Urothelium cell line (cell line): ENCODE data around the gene LASP1.
"Not testable (repeated sequence)": the region's sequence is repeated elsewhere in the genome, so short reads cannot be mapped to it uniquely, and the experiment has no call there.

Experiments used
- DNase-seq: peaks from one replicate; pipeline ENCODE4 v3.0.0; 2011; ENCODE audit warnings: low spot score, mixed read lengths
- FAIRE-seq: peaks from 2 replicates; lab custom pipeline; 2011; peaks lifted over from hg19 to GRCh38; lab: Jason Lieb, UNC

The LASP1 gene

GRCh38 chr17:38922538-38923297 lies 52.9 kb downstream of the LASP1 start:
- FAIRE-seq (no peak), DNase-seq (no peak)

- FAIRE-seq, result no peak
- no peak for DNase-seq
Measured at GRCh38 chr17:38925263-38925995, 55.6 kb downstream of the LASP1 start, which contains the start of gene LASP1NB. Gene LASP1NB (plus strand): TSS chr17:38925614.

GRCh38 chr17:38926293-38927070 lies 56.6 kb downstream of the LASP1 start:
- FAIRE-seq, result no peak
- no peak for DNase-seq

DNA sequence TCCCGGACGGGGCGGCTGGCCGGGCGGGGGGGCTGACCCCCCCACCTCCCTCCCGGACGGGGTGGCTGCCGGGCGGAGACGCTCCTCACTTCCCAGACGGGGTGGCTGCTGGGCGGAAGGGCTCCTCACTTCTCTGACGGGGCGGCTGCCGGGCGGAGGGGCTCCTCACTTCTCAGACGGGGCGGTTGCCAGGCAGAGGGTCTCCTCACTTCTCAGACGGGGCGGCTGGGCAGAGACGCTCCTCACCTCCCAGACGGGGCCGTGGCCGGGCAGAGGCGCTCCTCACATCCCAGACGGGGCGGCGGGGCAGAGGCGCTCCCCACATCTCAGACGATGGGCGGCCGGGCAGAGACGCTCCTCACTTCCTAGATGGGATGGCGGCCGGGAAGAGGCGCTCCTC lies 60.9 kb downstream of the LASP1 start:
- not testable (repeated sequence) for DNase-seq, FAIRE-seq

DNA sequence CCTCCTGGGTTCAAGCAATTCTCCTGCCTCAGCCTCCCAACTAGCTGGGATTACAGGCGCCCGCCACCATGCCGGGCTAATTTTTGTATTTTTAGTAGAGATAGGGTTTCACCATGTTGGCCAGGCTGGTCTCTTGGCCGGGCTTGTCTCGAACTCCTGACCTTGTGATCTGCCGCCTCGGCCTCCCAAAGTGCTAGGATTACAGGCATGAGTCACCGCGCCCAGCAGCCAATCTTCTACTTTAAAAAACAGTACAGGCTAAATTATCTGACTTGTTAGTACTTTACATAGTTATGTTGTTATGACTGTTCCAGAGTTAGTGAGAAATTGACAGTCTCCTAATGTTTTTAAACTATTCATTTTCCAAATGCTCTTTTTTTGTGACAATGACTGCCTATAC lies 64.1 kb downstream of the LASP1 start:
- DNase-seq, FAIRE-seq: not testable (repeated sequence)

DNA sequence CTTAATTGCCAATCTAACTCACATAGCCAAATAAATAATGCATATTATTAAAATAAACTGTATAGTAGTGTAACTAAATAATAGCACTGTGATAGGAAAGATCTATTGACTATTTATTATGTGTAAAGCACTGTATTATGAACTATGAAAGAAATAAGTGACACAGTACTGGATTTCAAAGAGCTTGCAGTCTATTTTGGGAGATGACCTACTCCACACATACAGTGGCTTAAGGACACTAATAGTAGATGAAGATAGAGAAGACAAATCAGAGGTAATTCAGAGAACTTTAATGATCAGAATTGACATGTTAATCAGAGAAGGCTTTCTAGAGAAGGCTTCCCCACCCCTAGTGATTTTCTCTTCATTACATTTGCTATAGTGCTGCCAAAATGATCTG lies 70.1 kb downstream of the LASP1 start:
- DNase-seq, result no peak
- FAIRE-seq, result no peak

GRCh38 chr17:38940404-38940803 lies 70.5 kb downstream of the LASP1 start:
- no peak for FAIRE-seq
- DNase-seq, result no peak

DNA sequence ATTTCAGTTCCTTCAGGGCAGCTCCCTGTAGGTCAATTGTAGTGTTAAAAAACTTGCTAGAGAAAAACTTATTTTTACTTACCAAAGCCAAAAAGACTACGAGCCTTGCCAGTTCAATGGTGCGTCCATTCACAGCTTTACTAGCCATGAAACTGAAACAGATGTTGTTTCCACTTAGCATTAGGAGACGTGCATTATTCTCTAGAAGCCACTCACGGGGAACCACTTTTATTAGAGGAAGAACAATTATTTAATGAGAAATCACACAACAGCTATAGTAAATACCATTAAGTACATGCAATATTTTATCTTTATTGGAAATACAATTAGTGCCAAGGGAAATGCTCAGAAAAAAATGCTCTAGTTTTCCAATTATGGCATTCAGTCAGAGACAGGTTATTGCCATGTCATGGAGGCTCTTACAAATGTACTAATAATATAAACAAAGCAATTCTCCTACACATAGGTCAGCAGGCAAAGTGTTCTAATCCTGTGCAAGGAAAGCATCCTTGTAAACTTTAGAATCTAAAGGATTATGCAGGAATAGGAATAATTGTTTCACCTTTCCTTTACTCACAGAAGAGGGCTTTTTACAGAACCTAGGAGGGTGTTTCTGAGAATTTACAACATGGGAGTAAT lies 73.0 kb downstream of the LASP1 start:
- no peak for DNase-seq
- FAIRE-seq, result no peak

- DNase-seq (no peak), FAIRE-seq (no peak)
Measured at GRCh38 chr17:38943607-38944006, 73.7 kb downstream of the LASP1 start.

GRCh38 chr17:38947189-38947588 lies 77.3 kb downstream of the LASP1 start:
- DNase-seq (no peak), FAIRE-seq (no peak)

- not testable (repeated sequence) for FAIRE-seq
Measured at GRCh38 chr17:38953800-38954199, 83.9 kb downstream of the LASP1 start.

DNA sequence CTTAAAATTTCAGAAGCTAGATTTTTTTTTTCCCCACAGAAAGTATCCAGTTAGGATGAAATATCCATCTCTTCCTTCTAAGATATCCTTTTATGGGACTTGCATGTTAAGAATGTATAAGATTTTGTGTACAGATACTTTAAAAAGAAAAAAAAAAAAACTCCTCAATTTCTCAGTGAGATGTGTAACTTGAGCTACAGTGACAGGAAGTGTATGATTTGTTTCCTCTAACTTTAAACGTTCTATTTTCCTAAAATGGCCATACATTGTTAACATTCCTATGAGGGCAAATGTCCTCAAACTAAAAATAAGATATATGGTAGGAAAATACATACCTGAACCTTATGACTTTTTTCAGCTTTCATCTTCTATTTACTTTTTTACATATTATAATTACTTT lies 88.5 kb downstream of the LASP1 start:
- DNase-seq (no peak), FAIRE-seq (no peak)

More at GRCh38 chr17:38953800-38954199, 83.9 kb downstream of the LASP1 start:
- not testable (repeated sequence) for DNase-seq

DNA sequence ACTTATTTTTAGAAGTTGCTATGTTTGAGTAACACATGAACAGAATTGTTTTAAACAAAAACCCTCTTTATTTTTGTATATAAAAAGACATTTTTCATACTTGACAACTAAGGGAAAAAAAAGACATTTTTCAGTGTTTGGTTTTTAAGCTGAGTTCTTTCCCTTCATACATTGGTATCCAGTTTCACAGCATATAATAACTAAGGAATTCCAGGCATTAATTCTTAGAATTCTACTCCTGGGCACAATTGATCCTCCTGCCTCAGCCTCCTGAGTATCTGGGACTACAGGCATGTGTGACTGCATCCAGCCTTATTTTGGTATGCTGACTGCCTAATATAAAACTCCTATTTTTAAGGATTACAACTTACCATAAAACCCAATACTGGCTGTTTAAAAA lies 88.9 kb downstream of the LASP1 start:
- DNase-seq (no peak), FAIRE-seq (no peak)

DNA sequence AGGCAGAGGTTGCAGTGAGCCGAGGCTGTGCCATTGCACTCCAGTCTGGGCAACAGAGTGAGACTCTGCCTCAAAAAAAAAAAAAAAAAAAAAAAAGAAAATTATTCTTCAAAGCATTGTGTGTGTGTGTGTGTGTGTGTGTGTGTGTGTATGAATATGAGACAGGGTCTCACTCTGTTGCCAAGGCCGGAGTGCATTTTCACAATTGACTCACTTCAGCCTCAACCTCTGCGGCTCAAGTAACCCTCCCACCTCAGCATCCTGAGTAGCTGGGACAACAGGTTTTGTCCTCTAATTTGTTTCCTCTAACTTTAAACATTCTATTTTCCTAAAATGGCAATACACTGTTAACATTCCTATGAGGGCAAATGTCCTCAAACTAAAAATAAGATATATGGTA lies 89.7 kb downstream of the LASP1 start:
- FAIRE-seq (no peak), DNase-seq (no peak)

DNA sequence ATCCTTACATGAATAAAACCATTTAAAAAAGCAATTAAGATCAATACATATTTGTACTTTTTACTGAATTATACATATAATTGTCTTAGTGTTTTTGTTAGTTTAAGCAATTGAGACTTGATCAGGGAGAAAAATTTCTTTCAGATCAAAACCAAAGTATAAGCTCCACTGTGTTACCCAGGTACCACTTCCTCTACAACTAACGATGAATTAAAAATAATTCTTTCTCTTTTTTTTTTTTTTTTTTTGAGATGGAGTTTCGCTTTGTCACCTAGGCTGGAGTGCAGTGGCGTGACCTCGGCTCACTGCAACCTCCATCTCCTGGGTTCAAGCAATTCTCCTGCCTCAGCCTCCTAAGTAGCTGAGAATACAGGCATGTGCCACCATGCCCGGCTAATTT lies 90.5 kb downstream of the LASP1 start:
- FAIRE-seq (no peak), DNase-seq (no peak)

GRCh38 chr17:38961413-38961812 lies 91.6 kb downstream of the LASP1 start:
- FAIRE-seq, result no peak

DNA sequence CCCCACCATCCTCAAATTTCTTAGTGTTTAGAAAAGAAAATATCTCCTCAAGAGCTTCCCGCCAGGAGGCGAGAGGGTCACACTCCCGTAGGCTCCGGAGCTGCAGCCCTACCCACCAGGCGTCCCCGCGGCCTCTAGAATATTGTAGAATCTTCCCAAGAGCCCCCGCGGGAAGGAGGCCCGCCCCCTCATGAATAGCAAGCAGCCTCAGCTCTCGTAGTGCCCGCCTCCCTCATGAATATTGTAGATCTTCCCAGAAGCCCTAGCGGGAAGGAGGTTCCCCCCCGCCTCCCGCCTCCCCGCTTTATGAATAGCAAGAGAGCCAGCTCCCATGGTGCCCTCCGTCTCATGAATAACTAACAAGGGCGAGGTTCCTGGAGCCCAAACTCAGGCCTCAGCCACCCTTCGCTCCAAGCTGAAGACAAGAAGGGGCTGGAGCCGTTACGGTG lies 97.5 kb downstream of the LASP1 start, which contains the start of gene FBXO47:
Gene FBXO47 (minus strand): TSS at position 114 of the 449 bp plus-strand sequence. CDS start 4,378 bp downstream, outside the sequence.
- no peak for FAIRE-seq
- DNase-seq, result no peak

More at GRCh38 chr17:38961413-38961812, 91.6 kb downstream of the LASP1 start:
- DNase-seq, result no peak

- DNase-seq, result no peak
- no peak for FAIRE-seq
Measured at GRCh38 chr17:38969281-38969680, 99.4 kb downstream of the LASP1 start.

DNA sequence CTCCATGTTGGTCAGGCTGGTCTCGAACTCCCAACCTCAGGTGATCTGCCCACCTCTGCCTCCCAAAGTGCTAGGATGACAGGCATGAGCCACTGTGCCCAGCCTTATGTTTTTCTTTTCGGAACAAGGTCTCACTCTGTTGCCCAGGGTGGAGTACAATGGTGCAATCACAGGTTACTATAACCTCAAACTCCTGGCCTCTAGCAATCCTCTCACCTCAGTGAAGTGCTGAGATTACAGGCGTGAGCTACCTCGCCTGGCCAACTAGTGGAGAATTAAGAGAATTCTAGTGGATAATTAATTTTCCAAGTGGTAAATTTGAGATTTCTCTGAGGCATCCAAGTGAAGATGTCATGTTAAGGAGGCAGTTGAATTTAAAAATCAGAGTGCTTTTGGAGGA lies 100.3 kb downstream of the LASP1 start:
- no peak for DNase-seq
- FAIRE-seq, result no peak

DNA sequence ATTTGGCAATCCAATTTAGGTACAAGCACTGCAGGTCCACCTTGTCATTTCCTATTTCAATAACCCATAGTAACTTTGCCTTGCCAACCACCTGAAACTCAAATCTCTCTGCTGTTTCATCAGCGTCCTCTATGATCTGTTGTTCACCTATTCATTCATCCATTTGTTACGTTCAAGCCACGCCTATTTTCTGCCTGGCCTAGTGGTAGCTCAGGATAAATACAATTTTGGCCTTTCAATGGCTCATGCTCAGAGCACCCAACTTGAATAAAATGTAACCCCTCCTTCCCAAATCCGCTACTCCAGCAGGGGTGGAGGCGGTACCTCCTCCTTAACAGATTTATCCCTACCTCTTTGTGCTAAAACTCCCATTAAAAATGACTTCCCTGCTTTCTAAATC lies 100.9 kb downstream of the LASP1 start:
- no peak for FAIRE-seq

More for the DNA sequence above, 100.9 kb downstream of the LASP1 start:
- no peak for DNase-seq
